Neural progenitor cell (in vitro differentiated cells): ENCODE results near the gene DNAJB12. TPM values are rescaled to one million over a fixed set of nuclear protein-coding genes. Genes with fewer than 3 reads are reported as not detected.

Experiments
- DNase-seq: peaks from one replicate; pipeline ENCODE4 v3.0.0-alpha.2; 2016; ENCODE audit warnings: low spot score
- H2AFZ ChIP-seq: fragments of 200-600 bp; sonication (generic); replicated peaks from 2 replicates; pipeline ENCODE4 v1.6.1; 2016; ENCODE audit warnings: antibody characterized with exemption
- H3F3A ChIP-seq: fragments of 200-600 bp; sonication (generic); 2 replicates; pipeline ENCODE4 v1.6.1; 2016; ENCODE audit warnings: antibody characterized with exemption, low read depth
- H3K27ac ChIP-seq: fragments of 200-600 bp; sonication (generic); 2 replicates; pipeline ENCODE4 v1.5.1; 2016; ENCODE audit warnings: mild to moderate bottlenecking
- H3K27me3 ChIP-seq: fragments of 200-600 bp; sonication (generic); 2 replicates; pipeline ENCODE4 v1.6.1; 2016; ENCODE audit warnings: mild to moderate bottlenecking, moderate library complexity
- H3K36me3 ChIP-seq: fragments of 200-600 bp; sonication (generic); 2 replicates; pipeline ENCODE4 v1.5.1; 2016
- H3K4me1 ChIP-seq: fragments of 200-600 bp; sonication (generic); 2 replicates; pipeline ENCODE4 v1.6.1; 2016; ENCODE audit warnings: mixed run types
- H3K4me2 ChIP-seq: fragments of 200-600 bp; sonication (generic); 2 replicates; pipeline ENCODE4 v1.6.1; 2016
- H3K4me3 ChIP-seq: fragments of 200-600 bp; sonication (generic); 2 replicates; pipeline ENCODE4 v1.5.1; 2016
- H3K79me2 ChIP-seq: fragments of 200-600 bp; sonication (generic); 2 replicates; pipeline ENCODE4 v1.6.1; 2016; ENCODE audit warnings: low read depth
- H3K9ac ChIP-seq: fragments of 200-600 bp; sonication (generic); 2 replicates; pipeline ENCODE4 v1.6.1; 2016
- H3K9me3 ChIP-seq: fragments of 200-600 bp; sonication (generic); 2 replicates; pipeline ENCODE4 v1.5.1; 2016; ENCODE audit warnings: low read depth
- H4K20me1 ChIP-seq: fragments of 200-600 bp; sonication (generic); 2 replicates; pipeline ENCODE4 v1.6.1; 2016; ENCODE audit warnings: low read depth
- H3K27ac Mint-ChIP-seq: 3 replicates; pipeline ENCODE4 v1.8.0; 2021; ENCODE audit warnings: mixed read lengths
- H3K27me3 Mint-ChIP-seq: 2 replicates; pipeline ENCODE4 v1.8.0; 2022; ENCODE audit warnings: low read depth, mild to moderate bottlenecking, inconsistent platforms, moderate library complexity, mixed read lengths; ENCODE audit not compliant: insufficient read depth
- H3K36me3 Mint-ChIP-seq: 3 replicates; pipeline ENCODE4 v1.8.0; 2021; ENCODE audit warnings: mixed read lengths
- H3K4me1 Mint-ChIP-seq: 3 replicates; pipeline ENCODE4 v1.8.0; 2021; ENCODE audit warnings: mixed read lengths
- H3K4me3 Mint-ChIP-seq: 3 replicates; pipeline ENCODE4 v1.8.0; 2021; ENCODE audit warnings: mild to moderate bottlenecking, moderate library complexity, mixed read lengths
- H3K9me3 Mint-ChIP-seq: 3 replicates; pipeline ENCODE4 v1.8.0; 2020; ENCODE audit warnings: mixed read lengths
- CTCF ChIP-seq: fragments of 200-600 bp; sonication (generic); IDR thresholded peaks from 2 replicates; pipeline ENCODE4 v1.5.1; 2017; ENCODE audit warnings: antibody characterized with exemption, mild to moderate bottlenecking
- EZH2 ChIP-seq: fragments of 200-600 bp; sonication (generic); IDR thresholded peaks from 2 replicates; pipeline ENCODE4 v1.6.1; 2017; ENCODE audit warnings: antibody characterized with exemption, mild to moderate bottlenecking, moderate library complexity
- EZH2phosphoT487 ChIP-seq: fragments of 200-600 bp; sonication (generic); IDR thresholded peaks from 2 replicates; pipeline ENCODE4 v1.6.1; 2017; ENCODE audit warnings: antibody characterized with exemption
- total RNA-seq: library from RNA; depleted of rRNA; stranded (reverse); fragments of >200 nt; gene quantifications from 2 replicates; pipeline ENCODE4 v1.2.3, GENCODE V29; 2015; ENCODE audit warnings: low replicate concordance

DNAJB12 gene
- total RNA-seq, 1 donor from 2014 or later: 8.8 TPM

DNA sequence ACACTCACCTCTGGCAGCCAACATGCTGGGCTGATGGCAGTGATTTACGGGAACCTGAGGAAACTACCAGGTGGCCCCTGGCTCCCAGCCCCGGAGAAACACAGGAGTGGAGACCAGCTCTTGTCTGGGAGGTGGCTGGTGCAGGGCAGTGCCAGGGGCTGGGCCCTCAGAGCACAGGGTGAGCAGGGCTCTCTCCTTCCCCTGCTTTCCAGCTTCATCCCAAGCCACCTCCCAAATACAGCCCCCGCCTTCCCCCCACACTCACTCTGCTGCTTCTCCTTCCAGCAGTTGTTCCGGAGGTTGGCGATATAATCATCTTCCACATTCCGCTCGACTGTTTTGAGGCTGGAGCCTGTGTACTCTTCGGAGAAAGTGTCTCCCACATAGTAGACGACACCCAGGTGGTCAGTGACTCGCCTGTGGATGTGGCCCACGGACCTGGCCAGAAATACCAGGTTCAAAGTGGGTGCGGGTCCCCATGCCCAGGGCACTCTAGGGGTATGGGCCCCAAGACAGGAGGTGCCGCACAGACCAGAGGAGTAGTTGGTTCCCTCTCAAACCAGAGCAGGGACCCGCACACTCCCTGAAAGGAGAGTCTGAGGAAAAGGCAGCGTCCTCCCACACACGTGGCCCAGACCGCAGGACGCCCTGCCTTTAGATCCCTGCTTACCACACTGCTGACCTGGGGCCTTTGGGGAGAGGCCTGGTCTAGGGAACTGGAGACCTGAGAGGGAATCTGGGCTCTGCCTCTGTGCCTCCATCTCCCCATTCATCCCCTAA is 18.3 kb downstream of the DNAJB12 start:
- Histone ChIP-seq H3K4me2 (peak overlapping the region; percentile 4), H3K9me3 (no peaks in the 10 kb centered on the region), H3F3A (peaks cover 43% of the 10 kb centered on the region), H3K9ac (no peak overlapping the region), H3K36me3 (peaks cover 5% of the 10 kb centered on the region), H3K27me3 (no peaks in the 10 kb centered on the region), H3K27ac (peak overlapping the region; percentile 74), H2AFZ (no peak overlapping the region), H3K4me3 (no peak overlapping the region), H4K20me1 (no peaks in the 10 kb centered on the region), H3K79me2 (no peaks in the 10 kb centered on the region), H3K4me1 (peaks cover 40% of the 10 kb centered on the region)
- H3K36me3 Mint-ChIP-seq: peaks cover 7% of the 10 kb centered on the region
- peak overlapping the region; percentile 98 for H3K27ac Mint-ChIP-seq
- no peak for DNase-seq
- TF ChIP-seq EZH2: no peak
- no peak for TF ChIP-seq CTCF
- TF ChIP-seq EZH2phosphoT487: no peak
- peaks cover 5% of the 10 kb centered on the region for H3K27me3 Mint-ChIP-seq
- no peaks in the 10 kb centered on the region for H3K9me3 Mint-ChIP-seq
- H3K4me3 Mint-ChIP-seq: peak overlapping the region; percentile 65
- peaks cover 57% of the 10 kb centered on the region for H3K4me1 Mint-ChIP-seq

- Histone ChIP-seq H3K9me3 (no peaks in the 10 kb centered on the region), H3K27ac (no peak overlapping the region), H3K79me2 (no peaks in the 10 kb centered on the region), H3K4me2 (no peak overlapping the region), H3K4me3 (no peak overlapping the region), H3K36me3 (peaks cover 5% of the 10 kb centered on the region), H3K4me1 (peaks cover 46% of the 10 kb centered on the region), H3K27me3 (no peaks in the 10 kb centered on the region), H2AFZ (no peak overlapping the region), H3K9ac (no peak overlapping the region), H3F3A (peaks cover 50% of the 10 kb centered on the region), H4K20me1 (no peaks in the 10 kb centered on the region)
- Mint-ChIP-seq H3K4me1 (peaks cover 64% of the 10 kb centered on the region), H3K27me3 (peaks cover 7% of the 10 kb centered on the region), H3K4me3 (no peak overlapping the region), H3K36me3 (peaks cover 5% of the 10 kb centered on the region), H3K27ac (peak overlapping the region; percentile 99), H3K9me3 (no peaks in the 10 kb centered on the region)
- no peak for DNase-seq
- TF ChIP-seq CTCF (no peak), EZH2phosphoT487 (no peak), EZH2 (no peak)
These were observed 19.1 kb downstream of the DNAJB12 start for GRCh38 chr10:72335394-72336258.

- Mint-ChIP-seq H3K4me1 (peaks cover 71% of the 10 kb centered on the region), H3K27ac (peak overlapping the region; percentile 99)
These were observed 19.8 kb downstream of the DNAJB12 start for GRCh38 chr10:72334825-72335393.

More at GRCh38 chr10:72334825-72335393, 19.8 kb downstream of the DNAJB12 start:
- H3K36me3 Mint-ChIP-seq: peaks cover 5% of the 10 kb centered on the region
- no peaks in the 10 kb centered on the region for H4K20me1 ChIP-seq
- H2AFZ ChIP-seq: no peak overlapping the region
- H3K4me3 Mint-ChIP-seq: peak overlapping the region; percentile 77
- peaks cover 13% of the 10 kb centered on the region for H3K27me3 Mint-ChIP-seq
- H3K36me3 ChIP-seq: peaks cover 5% of the 10 kb centered on the region
- no peak overlapping the region for H3K4me3 ChIP-seq
- peak overlapping the region; percentile 23 for H3K27ac ChIP-seq
- no peak for DNase-seq
- TF ChIP-seq EZH2: no peak
- TF ChIP-seq EZH2phosphoT487: no peak
- no peak for TF ChIP-seq CTCF
- peaks cover 46% of the 10 kb centered on the region for H3K4me1 ChIP-seq
- no peaks in the 10 kb centered on the region for H3K79me2 ChIP-seq
- no peak overlapping the region for H3K9ac ChIP-seq
- no peaks in the 10 kb centered on the region for H3K9me3 ChIP-seq
- H3K9me3 Mint-ChIP-seq: no peaks in the 10 kb centered on the region
- no peak overlapping the region for H3K4me2 ChIP-seq
- peaks cover 55% of the 10 kb centered on the region for H3F3A ChIP-seq
- H3K27me3 ChIP-seq: no peaks in the 10 kb centered on the region
